C4-2B (cell line): ENCODE data around the gene PIK3R5.

Source experiments
- CTCF ChIP-seq: fragments of 450-650 bp; conservative IDR thresholded peaks from 2 replicates; pipeline ENCODE4 v1.5.1; 2017; ENCODE audit warnings: mild to moderate bottlenecking
- ZFX ChIP-seq: fragments of 450-650 bp; IDR thresholded peaks from 2 replicates; pipeline ENCODE4 v1.6.1; 2017

DNA sequence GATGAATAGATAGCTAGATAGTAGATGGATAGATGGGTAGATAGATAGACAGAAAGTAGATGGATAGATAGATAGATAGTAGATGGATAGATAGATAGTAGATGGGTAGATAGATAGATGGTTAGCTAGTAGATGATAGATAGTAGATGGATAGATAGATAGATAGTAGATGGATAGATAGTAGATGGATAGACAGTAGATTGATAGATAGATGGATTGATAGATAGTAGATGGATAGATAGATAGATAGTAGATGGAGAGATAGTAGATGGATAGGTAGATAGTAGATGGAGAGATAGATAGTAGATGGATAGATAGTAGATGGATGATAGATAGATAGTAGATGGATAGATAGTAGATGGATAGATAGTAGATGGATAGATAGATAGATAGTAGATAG, 40.4 kb downstream of the PIK3R5 start:
- TF ChIP-seq CTCF (no peak), ZFX (no peak)
